DMS114 treated with DMSO at 0.1 percent for 48 hours (cell line): ENCODE measurements around the gene LRRC71.
"Not testable (repeated sequence)": the region's sequence is repeated elsewhere in the genome, so short reads cannot be mapped to it uniquely, and the experiment has no call there.

ENCODE experiments used
- DNase-seq: peaks from one replicate; lab custom pipeline; 2025; ENCODE audit not compliant: unreplicated experiment; lab: John Stamatoyannopoulos, UW

Gene LRRC71

DNA sequence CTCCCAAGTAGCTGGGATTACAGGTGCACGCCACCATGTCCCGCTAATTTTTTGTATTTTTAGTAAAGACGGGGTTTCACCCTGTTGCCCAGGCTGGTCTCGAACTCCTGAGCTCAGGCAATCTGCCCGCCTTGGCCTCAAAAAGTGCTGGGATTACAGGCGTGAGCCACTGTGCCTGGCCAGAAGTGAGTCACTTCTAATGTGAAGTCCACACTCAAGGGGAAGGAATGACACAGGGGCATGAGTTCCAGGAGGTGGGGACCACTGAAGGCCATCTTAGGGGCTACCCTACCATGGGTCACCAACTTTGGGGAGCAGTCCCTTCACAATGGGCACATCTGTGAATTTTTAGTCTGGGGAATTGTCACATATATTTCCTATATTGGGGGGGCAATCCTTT, 6.3 kb downstream of the LRRC71 start:
- DNase-seq = not testable (repeated sequence)

DNA sequence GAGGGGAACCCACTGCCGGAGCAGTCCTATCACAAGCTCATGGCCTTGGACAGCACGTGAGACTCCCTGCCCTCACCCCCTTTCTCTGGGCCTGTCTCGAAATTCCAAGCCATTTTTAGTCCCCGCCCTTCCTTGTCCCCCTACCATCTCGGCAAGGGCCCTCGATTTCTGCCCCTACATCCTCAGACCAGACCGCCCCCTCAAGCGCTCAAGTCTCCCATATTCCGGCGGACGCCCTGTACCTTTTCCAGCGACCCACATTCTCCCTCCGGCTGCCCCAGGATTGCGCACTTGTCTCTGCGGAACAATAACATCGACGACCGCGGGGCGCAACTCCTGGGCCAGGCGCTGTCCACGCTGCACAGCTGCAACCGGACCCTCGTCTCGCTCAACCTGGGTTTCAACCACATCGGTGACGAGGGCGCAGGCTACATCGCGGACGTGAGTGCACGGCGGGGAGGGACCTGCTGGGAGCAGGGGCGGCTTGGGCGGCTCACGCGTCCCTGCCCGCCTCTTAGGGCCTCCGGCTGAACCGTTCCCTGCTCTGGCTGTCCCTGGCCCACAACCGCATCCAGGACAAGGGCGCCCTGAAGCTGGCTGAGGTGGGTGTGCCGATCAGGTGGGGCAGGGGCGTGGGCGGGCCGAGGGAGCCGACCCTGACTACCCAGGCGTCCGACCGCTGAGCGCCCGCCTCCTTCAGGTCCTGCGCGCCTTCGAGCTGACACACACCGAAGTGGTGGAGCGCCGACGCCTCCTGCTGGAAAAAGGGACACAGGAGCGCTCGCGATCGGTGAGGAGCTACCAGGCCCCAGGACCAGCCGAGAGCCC, 7.0 kb downstream of the LRRC71 start:
- peak; percentile 82 for DNase-seq

DNA sequence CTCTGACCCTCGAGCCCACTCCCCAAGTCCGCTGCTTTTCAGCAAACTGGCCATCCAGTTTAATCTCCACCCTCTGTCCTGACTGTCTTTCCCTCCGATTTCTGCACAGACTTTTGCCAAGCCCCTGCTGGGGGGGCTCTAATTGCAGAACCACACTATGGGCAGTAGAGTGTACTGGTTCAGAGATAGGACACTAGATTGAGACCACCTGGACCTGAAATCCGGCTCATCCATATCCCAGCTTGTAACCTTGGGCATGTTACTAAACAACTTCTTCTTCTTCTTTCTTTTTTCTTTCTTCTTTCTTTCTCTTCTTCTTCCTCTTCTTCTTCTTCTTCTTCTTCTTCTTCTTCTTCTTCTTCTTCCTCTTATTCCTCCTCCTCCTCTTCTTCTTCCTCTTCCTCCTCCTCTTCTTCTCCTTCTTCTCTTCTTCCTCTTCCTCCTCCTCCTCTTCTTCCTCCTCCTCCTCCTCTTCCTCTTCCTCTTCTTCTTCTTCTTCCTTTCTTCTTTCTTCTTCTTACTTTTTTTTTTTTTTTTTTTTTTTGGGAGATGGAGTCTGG, 7.7 kb downstream of the LRRC71 start:
- DNase-seq = no peak

DNA sequence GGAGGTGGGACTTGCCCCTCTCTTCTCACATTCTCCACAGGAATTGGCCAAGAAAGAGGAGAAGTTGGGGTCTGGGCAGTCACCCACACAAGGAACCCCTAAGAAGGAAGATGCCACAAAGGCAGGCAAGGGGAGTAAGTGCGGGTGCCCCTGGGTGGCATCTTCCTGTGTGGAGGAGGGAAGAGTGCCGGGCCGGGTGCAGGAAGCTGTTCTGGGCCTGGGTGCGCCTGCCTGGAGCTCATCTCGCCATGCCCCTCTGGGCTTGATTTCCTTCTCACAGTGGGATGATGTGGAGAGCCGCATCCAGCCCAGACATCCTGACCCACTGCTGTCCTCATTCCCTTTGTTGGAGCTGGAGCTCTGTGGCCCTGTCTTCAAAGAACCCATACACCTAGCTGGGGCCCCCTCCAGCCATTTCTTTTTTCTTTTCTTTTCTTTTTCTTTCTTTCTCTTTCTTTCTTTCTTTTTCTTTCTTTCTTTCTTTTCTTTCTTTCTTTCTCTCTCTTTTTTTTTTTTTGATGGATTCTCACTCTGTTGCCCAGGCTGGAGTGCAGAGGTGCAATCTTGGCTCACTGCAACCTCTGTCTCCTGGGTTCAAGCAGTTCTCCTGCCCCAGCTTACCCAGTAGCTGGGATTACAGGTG, 9.3 kb downstream of the LRRC71 start:
- no peak for DNase-seq

DNA sequence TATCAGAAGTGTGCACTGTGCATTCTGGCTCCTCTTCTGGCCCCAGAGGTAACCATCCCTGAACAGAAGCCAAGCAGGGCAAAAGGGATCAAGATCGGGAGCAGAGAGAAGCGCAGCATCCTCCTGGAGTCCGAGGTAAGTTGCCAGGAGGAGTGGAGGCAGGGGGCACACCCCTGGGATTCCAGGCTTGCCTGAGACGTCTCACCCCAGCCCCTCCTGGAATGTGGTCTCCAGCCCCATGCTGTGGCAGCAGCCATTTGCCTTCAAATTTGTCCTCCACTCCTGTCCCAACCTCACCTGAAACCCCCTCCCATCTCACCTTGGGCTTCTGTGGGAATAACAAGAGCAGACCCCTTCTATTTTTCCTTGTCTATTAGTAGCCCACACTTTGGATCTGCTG, 10.1 kb downstream of the LRRC71 start:
- no peak for DNase-seq

DNA sequence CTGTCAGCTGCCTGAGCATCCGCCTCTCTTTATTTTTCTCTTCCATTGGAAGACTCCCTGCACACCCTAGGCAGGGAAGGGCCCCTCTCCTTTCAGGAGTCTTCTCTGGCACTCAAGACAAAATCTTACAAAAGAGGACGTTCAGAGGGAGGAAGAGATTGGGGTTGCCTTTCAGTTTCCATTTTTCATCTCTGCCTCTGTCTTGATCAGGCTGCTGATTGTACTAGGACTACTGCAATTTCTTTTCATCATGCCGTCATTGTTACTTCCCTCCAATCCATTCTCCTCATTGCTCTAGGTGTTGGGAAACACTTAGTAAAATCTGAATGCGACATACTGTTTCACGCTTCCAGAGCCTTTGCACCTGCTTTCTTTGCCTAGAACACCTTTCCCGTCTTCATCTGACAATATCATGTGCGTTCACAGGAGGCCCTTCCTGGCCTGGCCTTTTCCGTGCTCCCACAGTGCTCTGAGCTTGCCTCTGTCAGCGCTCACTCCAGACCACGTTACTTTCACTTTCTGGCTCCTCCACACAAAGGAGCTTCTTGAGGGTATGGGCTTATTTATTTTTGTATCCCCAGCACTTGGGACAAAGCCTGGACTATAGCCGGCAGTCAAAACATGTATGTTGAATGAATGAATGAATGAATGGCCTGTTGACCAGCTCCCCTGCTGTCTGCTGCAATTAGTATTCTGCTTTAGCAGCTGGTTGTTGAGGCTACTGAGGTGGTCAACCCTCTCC, 10.9 kb downstream of the LRRC71 start:
- no peak for DNase-seq

DNA sequence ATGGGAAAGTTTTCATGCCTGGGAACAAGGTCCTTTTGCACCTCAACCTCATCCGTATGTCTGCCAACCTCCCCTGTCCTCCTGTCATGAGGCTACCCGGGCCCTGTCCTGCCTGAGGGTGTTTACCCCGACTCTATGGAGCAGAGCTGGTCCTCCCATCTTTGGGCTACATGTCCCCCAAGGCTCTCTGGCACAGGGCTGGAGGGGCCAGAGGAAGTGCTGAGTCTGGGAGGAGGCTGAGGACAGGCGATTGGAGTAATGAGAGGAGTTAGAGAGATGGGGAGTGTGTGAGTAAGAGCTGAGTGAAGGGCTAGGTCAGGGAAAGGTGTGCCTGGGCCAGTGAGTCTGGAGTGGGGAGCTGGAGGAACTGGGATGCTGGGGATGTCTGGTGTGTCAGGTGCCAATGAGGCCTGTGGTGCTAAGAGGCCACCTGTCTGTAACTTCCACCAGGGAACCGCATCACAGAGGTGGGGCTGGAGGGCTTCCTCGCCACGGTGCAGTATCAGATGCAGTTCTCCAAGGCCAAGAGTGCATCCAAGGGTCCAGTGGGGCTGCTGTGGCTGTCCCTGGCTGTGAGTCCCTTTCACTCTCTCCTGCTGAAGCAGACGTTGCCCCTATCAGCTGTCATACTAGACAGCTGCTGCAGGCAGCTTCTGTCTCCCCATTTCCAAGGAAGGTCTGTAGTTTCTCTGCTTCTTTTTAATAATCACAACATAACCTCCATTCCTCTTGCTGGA, 11.7 kb downstream of the LRRC71 start:
- DNase-seq = no peak

DNA sequence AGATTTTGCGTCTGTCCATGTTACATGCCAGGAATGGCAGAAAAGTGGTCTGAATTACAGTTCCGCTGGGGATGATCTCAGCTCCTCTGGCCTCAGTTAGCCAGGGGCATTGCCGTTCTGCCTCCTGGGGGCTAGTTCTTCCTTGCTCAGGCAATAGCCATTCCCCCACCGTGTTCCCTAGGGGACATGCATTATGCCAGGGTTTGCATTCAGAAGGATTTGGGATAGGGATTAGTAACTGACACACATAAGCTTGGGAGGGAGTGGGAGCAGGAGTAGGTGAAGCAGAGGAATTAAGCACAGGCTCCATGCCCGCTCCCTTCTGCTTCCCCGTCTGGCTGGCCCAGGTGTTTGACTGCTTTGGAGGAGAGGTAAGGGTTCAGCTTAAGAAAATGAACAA, 12.7 kb downstream of the LRRC71 start:
- no peak for DNase-seq

DNA sequence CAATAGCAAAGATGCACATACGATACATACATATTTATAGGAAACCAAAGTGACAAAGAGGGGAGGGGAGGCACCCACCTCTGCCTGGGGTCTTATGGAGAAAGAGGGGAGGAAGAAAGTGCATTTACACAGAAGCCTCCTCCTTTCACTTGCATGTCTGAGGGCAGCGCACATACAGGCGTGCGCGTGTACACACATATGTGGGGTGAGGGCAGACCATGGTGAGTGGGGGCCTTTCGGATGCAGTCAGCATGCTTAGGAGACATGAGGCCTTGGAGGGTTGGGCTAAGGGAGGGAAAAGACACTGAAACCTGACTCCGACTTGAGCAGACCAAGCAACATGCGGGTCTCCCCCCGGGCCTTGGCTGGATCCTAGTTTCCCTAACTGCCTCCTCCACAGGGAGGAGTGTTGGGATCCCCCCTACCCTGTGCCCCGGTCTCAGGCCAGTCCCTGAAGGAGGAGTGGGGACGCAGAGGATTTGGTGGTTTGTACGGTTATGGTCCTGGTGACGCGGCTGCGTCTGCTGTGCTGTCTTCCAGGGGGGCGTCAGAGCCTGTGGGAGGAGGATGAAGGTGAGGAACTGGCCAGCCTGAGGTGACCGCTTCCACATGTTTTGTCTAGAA, 15.2 kb downstream of the LRRC71 start:
- no peak for DNase-seq

DNA sequence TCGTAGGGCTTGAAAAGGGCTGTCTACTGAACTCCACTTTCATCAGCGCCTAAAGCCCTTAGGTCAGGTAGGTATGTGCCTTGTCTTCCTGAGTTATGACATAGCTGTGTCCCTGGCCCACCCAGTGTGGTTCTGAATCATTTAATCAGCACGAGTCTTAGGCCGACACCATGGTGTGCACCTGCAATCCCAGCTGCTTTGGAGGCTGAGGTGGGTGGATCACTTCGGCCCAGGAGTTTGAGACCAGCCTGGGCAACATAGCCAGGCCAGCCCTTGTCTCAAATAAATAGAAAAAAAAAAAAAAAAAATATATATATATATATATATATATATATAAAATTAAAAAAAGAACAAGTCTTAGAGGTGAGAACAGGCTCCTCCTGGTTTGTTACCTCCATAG, 15.8 kb downstream of the LRRC71 start:
- no peak for DNase-seq

DNA sequence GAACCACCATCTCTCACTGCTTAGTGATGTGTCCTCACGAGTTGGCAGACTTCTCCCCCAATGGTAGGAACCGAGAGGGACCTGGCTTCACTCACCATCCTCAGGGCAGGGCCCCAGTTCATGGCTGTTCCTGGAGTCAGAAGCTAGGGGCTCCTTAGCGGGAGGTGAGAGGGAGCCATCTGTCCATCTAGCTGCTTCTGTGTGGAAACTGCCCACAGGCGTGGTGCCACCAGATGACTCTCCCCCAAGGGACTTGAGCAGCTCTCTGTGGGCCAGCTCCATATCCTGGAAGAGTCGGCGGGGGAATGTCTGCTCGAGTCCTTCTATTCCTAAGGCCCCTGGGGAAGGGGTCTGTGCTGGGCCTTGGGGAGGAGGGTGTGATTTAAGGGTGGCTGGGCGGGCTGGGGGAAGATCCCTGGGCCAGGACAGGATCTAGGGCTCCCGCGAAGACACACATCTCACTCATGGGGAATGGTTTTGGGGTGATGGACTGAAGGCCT, 16.3 kb downstream of the LRRC71 start:
- no peak for DNase-seq

DNA sequence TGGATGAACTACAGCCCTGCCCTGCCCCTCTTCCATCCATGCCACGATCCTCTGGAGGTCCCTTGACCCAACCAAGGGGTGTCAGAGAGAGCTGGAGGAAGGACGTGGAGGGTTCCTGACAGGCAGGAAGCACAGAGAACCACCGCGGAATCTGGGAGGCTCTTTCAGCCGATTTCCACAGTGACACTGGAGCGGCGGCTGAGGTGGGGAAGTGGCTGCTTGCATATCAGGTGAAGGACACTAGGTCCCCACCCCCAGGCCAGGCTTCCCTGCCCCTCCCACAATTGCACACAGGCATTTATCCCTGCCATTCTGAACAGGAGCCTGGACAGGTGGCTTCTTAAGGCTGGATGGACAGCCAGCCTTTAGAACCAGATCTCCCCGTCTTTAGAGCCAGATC, 17.5 kb downstream of the LRRC71 start:
- DNase-seq = no peak

DNA sequence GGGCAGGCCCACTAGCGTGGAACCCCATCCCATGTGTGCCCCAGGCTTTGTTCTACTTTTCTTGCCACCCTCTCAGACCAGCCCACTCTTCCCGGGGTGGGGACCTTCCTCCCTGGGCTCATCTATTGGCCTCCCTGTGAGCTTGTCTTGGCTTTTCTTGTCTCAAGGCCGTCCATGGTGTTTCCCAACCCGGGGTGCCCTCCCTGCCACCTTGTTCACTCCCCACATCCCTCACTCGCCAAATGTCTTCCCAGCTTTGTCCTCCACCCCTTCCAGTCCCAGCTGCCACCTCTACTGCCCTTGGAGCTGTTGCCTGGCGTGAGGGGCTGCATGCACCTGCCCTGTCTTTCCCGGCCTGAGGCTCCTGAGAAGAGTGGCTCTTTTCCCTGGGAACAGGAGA, 18.4 kb downstream of the LRRC71 start:
- DNase-seq = no peak

DNA sequence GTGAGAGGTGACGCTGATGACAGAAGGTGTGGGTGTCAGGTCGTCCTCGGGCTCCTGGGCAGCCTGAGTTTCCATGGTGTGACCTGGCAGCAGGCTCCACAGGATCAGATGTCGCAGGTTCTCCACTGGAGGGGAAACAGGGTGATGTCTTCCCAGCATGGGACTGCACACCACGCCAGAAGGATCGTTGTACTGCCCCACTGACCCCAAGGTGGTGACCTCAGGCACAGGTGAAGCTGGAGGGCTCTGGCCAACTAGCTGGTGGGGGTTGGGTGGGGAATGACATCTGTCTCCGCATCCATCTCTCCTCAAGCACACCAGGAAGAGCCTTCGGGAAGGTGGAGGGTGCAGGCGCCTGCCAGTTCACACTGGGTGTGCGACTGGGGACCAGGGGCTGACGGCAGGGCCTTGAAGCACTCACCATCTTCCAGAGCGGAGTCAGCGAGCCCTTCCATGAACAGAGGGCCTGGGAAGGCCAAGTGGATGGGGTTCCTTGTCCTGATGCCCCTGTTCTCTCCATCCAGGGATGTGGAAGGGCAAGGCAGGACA, 19.4 kb downstream of the LRRC71 start:
- DNase-seq = no peak

DNA sequence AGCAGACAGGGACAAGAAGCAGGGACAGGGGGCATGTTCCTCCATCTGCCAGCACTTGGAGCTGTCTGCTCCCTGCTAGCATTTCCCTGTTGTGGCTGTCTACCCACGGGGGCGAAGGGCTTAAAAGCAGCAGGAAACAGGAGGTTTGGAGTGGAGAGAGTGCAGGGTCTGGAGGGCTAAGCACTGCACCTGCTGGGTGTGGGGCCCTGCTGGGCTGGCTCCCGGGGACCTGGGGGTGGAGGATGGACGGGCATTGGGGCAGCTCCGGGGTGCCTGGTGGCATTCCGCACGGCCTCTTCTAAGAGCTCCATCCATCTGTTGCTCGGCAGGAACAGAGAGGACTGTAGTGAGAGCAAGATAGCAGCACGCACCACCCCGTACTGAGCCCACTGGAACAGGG, 21.2 kb downstream of the LRRC71 start:
- no peak for DNase-seq

DNA sequence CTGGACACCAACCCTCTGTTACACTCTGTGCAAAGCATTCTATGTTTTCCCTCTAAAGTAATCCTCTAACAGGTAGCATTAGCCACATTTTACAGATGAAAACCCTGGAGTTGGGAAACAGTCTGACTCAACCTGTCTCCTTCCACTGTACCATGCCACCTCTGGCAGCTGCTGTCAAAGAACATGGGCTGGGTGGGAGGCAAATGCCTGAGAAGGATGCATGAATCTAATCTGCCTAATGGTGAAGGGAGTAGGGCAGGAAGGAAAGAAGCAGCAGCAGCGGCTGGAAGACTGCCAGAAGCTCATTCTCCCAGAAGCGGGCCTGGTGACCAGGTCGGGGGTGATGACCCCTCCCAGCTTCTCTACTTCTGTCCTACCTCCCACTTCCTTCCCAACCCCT, 21.7 kb downstream of the LRRC71 start:
- no peak for DNase-seq

DNA sequence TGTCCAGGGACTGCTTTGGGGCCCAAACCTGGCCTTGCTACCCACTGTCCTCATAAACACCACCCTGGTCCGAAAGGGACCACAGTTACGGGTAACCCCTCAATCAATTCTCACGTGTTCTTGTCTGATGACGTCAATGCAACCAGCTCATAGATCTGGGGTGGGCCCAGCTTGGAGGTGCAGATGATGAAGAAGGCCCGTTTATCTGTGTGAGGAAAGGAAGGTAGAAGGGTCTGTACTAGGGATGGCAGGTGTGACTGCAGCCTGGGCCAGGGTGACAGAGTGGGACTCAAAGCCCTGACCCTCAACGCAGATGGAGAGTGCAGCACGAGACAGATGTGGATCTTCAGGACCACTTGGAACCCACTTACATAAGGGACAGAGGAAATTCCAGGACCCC, 22.1 kb downstream of the LRRC71 start:
- no peak for DNase-seq

DNA sequence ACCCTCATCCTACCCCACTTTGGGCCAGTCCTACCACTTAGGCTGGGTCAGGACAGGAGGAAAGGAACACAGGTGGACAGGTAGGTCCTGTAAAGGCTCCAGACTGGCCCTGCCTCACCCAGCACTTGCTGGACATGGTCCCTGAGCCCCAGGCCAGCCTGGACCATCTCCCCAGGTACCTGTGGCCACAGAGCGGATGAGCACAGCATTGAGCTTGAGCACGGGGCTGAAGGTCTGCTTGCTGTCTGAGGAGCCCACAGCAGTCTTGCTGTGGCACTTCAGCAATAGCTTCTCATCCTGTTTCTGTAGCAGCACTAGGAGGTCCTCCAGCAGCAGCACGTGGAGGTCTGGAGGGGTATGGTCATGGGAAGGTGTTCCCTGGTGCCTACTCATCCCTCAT, 23.3 kb downstream of the LRRC71 start:
- no peak for DNase-seq

DNA sequence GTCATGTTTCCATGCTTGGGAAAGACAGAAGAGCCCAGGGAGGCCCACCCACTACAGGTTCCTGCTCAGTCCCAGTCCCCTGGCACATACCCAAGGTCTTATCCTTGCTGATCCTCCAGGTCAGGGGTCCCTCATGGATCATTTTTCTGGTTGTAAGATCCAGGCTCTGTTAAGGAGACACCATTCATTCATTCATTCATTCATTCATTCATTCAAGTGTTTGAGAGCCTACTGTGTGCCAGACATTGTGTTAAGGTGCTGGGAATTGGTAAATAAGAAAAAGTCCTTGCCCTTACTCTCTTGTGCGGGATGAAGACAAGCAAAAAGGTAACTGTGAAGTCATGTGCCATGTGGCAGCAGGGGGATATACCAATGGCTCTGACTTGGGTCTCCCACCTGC, 23.8 kb downstream of the LRRC71 start:
- DNase-seq = no peak

DNA sequence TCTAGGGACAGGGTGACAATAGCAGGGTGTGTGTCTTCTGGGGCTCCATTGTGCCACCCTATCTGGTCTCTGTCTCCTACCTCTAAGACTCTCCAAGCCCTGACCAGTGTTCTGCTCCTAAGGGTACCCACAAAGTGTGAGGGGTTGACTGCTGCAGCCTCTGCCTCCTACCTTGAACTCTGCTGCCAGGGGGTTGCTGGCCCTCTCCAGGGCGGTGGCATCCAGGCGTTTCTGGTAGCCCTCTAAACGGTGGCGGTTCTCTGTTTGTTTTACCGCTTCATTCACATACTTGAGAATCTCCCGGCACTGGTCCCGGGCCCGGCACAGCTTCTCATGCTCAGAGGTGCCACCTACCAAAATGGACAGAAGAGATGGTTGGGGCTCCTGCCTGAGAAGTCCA, 24.4 kb downstream of the LRRC71 start:
- DNase-seq = no peak
